Measurements from ENCODE around the gene STAT2.

Gene STAT2

GRCh38 chr12:56299308-56299852 lies 60.5 kb downstream of the STAT2 start:
- no peak for DNase-seq
- peaks cover 10% of the 10 kb centered on the region for H3K4me1 ChIP-seq
- no peaks in the 10 kb centered on the region for H3K9me3 ChIP-seq
- H3K27me3 ChIP-seq = no peaks in the 10 kb centered on the region
- peak overlapping the region; percentile 93 for H3K4me3 ChIP-seq (ENCODE audit: low read depth, low read length)
- TF ChIP-seq CTCF (IDR thresholded peaks at IDR 0.05; ENCODE audit: low read depth, low read length) = no peak
- H3K36me3 ChIP-seq = peaks cover 42% of the 10 kb centered on the region

GRCh38 chr12:56298828-56299227 lies 61.1 kb downstream of the STAT2 start:
- no peak for TF ChIP-seq CTCF (IDR thresholded peaks at IDR 0.05; ENCODE audit: low read depth, low read length)
- H3K27me3 ChIP-seq = no peaks in the 10 kb centered on the region
- H3K4me1 ChIP-seq = peaks cover 10% of the 10 kb centered on the region
- peak overlapping the region; percentile 93 for H3K4me3 ChIP-seq (ENCODE audit: low read depth, low read length)
- H3K36me3 ChIP-seq = peaks cover 45% of the 10 kb centered on the region
- DNase-seq = no peak
- no peaks in the 10 kb centered on the region for H3K9me3 ChIP-seq

- H3K4me1 ChIP-seq = peaks cover 15% of the 10 kb centered on the region
- H3K27me3 ChIP-seq = no peaks in the 10 kb centered on the region
- peaks cover 52% of the 10 kb centered on the region for H3K36me3 ChIP-seq
- no peak overlapping the region for H3K4me3 ChIP-seq (ENCODE audit: low read depth, low read length)
- no peak for TF ChIP-seq CTCF (IDR thresholded peaks at IDR 0.05; ENCODE audit: low read depth, low read length)
- H3K9me3 ChIP-seq = no peaks in the 10 kb centered on the region
- no peak for DNase-seq
Measured at GRCh38 chr12:56297400-56297799, 62.5 kb downstream of the STAT2 start.

GRCh38 chr12:56296295-56296694 lies 63.6 kb downstream of the STAT2 start:
- no peaks in the 10 kb centered on the region for H3K9me3 ChIP-seq
- 0 out of 2 replicates have a peak overlapping the region, but pooled peaks have one; percentile 8 for H3K4me3 ChIP-seq (ENCODE audit: low read depth, low read length)
- peaks cover 19% of the 10 kb centered on the region for H3K4me1 ChIP-seq
- DNase-seq = no peak
- no peaks in the 10 kb centered on the region for H3K27me3 ChIP-seq
- peaks cover 57% of the 10 kb centered on the region for H3K36me3 ChIP-seq
- no peak for TF ChIP-seq CTCF (IDR thresholded peaks at IDR 0.05; ENCODE audit: low read depth, low read length)

- Histone ChIP-seq H3K9me3 (no peaks in the 10 kb centered on the region), H3K4me1 (peaks cover 20% of the 10 kb centered on the region), H3K4me3 (ENCODE audit: low read depth, low read length) (no peak overlapping the region), H3K27me3 (no peaks in the 10 kb centered on the region), H3K36me3 (peaks cover 78% of the 10 kb centered on the region)
- DNase-seq = no peak
- no peak for TF ChIP-seq CTCF (IDR thresholded peaks at IDR 0.05; ENCODE audit: low read depth, low read length)
Measured at GRCh38 chr12:56293795-56294194, 66.1 kb downstream of the STAT2 start.

Data from BE2C (cell line).